ENCODE results near the gene ZFHX3. TPM values are rescaled to one million over a fixed set of nuclear protein-coding genes. Genes with fewer than 3 reads are reported as not detected.

Gene ZFHX3
- total RNA-seq, 1 experiment from 2014 or later: 2.0 TPM

GRCh38 chr16:72974142-72974769 is 73.7 kb downstream of the ZFHX3 start:
- DNase-seq (ENCODE audit: low read depth): peak; percentile 9

DNA sequence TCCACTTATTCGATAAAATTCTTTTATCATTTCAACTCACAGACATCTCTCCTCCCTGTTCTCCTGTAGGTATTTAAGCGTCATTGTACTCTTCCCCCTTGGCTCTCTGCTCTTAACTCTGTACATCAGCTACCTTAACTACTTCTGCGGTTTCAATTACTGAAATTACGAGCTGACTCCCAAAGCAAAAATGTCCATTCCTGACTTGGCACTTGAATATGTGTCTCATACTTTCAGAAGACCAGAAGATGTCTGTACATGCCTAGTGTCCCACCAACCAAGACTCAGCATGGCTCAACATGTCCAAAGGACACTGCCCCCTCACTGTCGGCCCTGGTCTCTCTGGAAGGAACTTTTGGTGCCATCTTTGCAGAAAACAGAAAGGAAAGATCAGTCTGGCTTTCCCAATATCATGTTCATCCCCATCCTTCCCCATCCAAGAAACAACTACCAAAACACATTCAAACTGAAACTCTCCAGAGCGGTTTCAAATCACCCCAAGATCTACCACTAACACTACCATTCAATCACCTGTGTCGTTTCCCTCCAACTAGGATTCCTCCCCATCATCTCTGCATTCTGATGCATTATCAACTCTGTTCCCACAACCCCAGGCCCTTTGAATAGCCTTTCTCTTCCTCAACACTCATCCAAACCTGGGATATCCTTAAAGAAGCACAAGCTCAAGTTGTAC is 74.9 kb downstream of the ZFHX3 start:
- no peak for DNase-seq (ENCODE audit: low read depth)

- no peak for DNase-seq (ENCODE audit: low read depth)
Measured at GRCh38 chr16:72971370-72971769, 76.6 kb downstream of the ZFHX3 start.

GRCh38 chr16:72970656-72971055 is 77.3 kb downstream of the ZFHX3 start:
- no peak for DNase-seq (ENCODE audit: low read depth)

GRCh38 chr16:72969812-72970211 is 78.1 kb downstream of the ZFHX3 start:
- DNase-seq (ENCODE audit: low read depth): no peak

GRCh38 chr16:72969146-72969545 is 78.8 kb downstream of the ZFHX3 start:
- DNase-seq (ENCODE audit: low read depth): no peak

GRCh38 chr16:72967941-72968340 is 80.0 kb downstream of the ZFHX3 start:
- no peak for DNase-seq (ENCODE audit: low read depth)

DNA sequence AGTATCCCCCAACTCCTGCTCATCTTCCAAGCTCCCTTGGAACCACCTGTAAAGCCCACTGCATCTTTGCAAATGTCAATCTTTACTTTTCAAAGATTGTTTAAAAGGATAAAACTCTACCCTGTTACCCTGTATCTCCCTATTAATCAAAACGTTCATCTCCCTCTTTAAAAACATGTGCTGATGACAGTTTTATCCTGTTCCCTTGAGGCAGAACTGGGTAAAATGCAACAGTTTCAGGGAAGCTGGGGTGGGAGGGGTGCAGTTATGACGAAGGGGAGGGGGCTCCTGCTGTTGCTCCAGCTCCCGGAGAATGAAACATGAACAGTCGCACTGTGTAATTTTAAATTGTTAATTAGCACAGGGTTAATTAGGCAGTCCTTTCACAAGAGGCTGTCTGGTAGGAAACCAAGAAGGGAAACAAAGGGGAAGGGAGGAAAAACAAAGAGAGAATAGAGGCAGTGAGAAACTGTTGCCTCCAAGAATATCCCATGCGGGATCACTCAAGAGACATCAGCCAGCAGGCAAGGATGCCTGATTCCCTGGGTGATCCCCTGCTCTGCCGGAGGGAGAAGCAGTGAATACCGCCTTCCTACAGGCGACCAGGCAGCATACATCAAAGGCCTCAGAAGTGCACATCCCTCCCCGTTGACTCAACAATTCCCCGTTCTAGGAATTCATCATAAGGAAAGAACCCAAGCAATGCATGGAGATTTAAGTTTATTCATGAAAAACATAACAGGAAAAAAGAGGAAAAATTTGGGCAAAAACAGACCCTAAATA is 84.2 kb downstream of the ZFHX3 start:
- no peak for DNase-seq (ENCODE audit: low read depth)

GRCh38 chr16:72962347-72962746 is 85.6 kb downstream of the ZFHX3 start:
- no peak for DNase-seq (ENCODE audit: low read depth)

DNA sequence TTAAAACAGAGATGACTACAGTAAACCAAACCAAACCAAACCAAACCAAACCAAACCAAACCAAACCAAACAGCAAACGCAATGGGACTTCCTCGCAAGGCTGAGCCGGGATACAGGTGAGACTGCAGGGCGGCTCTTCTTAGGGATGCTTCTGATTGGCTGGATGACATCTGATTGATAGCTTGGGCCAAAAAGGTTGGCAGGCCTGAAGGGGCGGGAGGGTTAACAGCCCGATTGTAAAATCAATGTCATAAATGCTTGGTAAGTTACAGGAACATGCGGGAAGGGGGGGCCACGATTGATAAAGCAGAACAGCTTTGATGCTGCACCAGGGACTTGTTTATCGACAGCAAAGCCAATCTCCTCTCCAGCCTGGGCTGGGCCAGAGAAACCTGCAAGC is 86.1 kb downstream of the ZFHX3 start:
- no peak for DNase-seq (ENCODE audit: low read depth)

GRCh38 chr16:72961115-72961832 is 86.7 kb downstream of the ZFHX3 start:
- no peak for DNase-seq (ENCODE audit: low read depth)

- no peak for DNase-seq (ENCODE audit: low read depth)
Measured at GRCh38 chr16:72960101-72960500, 87.8 kb downstream of the ZFHX3 start.

DNA sequence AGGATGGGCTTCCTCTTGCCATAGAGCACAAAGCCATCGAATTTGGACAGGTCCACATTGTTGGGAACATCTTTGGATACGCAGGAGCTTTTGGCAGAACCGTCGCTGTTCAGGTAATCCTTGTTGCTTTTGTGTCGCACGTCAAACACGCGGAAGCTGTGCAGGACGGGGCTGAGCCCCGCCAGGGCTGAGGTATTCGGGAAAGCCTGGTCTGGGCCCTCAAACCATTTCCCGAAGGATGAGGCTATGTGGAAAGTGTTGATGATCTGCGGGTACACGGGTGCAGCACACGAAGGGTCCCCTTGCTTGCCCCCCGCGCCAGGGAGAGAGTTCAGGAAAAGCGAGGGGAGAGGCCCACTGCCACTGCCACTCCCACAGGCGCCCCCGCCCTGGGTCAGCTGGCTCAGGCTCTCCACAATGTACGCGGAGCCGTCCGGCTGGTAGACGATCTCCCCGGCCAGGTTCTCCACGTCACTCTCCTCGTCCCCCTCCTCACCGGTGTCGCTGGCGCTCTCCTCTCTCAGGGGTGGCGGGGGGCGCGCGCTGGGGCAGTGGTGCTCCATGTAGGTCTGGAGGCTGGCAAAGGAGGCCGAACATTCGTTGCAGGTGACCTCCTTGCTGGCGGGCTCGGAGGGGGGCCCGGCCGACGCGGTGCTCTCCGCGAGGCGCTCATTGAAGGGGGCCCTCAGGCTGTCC is 88.5 kb downstream of the ZFHX3 start:
- no peak for DNase-seq (ENCODE audit: low read depth)

- no peak for DNase-seq (ENCODE audit: low read depth)
Measured at GRCh38 chr16:72958522-72959076, 89.3 kb downstream of the ZFHX3 start.

- DNase-seq (ENCODE audit: low read depth): no peak
Measured at GRCh38 chr16:72957303-72958277, 90.3 kb downstream of the ZFHX3 start.

DNA sequence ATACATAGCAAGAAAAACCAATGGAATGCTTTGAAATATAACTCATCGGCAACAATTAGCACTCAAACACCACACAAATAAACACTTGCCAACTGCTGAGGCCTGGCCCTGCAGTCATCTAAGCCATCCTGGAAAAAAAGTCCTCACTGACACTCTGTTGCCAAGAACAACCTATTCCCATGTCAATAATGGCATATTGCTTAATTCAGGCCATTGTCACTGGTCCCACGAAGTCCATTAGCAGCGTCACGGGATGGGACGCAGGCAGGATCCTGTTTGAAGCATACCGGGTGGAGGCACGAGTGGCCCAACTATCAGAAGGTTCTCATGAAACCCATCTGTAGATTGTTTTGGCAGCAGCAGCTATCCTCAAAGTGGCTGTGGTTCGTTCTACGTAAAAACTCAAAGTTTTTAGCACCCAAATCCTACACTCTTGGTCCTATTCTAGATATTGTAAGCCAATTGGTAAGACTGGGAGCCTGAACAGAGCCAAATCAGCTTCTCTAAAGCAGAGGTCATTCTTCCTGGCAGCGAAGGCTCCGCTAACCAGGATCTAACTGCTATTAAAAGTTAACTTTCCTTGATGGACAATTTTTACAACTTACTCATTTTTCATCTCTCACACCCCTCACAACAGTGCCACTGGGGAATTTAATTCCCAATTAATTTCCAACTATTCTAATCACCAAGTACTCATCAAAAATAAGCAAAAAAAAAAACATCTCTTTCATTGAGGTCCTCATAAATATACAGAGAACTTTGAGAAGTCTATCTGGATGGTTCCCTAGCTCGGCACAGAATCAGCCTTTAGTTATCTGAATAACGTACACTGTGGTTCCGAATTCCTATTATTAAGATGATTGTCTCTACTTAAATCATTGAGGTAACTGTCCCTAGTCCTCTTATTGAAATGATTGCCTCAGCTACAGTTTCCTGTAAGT is 91.5 kb downstream of the ZFHX3 start:
- no peak for DNase-seq (ENCODE audit: low read depth)

DNA sequence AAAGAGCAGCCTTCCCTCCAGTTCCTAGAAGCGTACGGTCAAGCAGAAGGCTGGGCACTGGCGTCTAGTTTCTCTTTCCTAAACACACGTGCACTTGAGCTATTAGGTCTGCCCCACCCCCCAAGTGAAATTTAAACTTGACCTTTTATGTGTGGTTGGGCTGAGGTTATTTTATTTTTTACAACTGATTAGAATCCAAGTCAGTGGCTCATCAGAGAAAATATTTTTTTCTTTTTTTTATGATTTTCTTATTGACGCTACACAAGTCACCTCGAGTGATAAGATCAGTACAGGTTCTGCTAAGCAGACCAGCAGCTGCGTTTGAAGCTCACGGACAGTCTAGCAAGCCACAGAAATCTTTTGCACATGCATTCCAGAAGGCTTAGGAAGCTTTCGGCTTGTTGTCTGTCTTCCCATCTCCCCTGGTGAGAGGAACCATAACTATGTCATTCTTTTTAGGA is 95.1 kb downstream of the ZFHX3 start:
- peak; percentile 58 for DNase-seq (ENCODE audit: low read depth)

- DNase-seq (ENCODE audit: low read depth): no peak
Measured at GRCh38 chr16:72952404-72952803, 95.5 kb downstream of the ZFHX3 start.

- no peak for DNase-seq (ENCODE audit: low read depth)
Measured at GRCh38 chr16:72951916-72952315, 96.0 kb downstream of the ZFHX3 start.
